ENCODE data around the gene EIF4G2.
"Not testable (repeated sequence)": the region's sequence is repeated elsewhere in the genome, so short reads cannot be mapped to it uniquely, and the experiment has no call there.

Gene EIF4G2

GRCh38 chr11:10846660-10847059 lies 37.9 kb upstream of the EIF4G2 start:
- H3K4me3 ChIP-seq (replicated peaks in 1 of 2; ENCODE audit: low read depth in 2 of 2, low read length in 2 of 2): no peak overlapping the region
- DNase-seq (ENCODE audit: low read depth in 2 of 2): no peak
- TF ChIP-seq CTCF (IDR thresholded peaks at IDR 0.05; ENCODE audit: low read depth, low read length): no peak

- no peak overlapping the region for H3K4me3 ChIP-seq (replicated peaks in 1 of 2; ENCODE audit: low read depth in 2 of 2, low read length in 2 of 2)
- TF ChIP-seq CTCF (IDR thresholded peaks at IDR 0.05; ENCODE audit: low read depth, low read length): no peak
- DNase-seq (ENCODE audit: low read depth in 2 of 2): no peak
Measured at GRCh38 chr11:10845589-10845988, 36.9 kb upstream of the EIF4G2 start.

GRCh38 chr11:10844796-10845195 lies 36.1 kb upstream of the EIF4G2 start:
- no peak overlapping the region for H3K4me3 ChIP-seq (replicated peaks in 1 of 2; ENCODE audit: low read depth in 2 of 2, low read length in 2 of 2)
- DNase-seq (ENCODE audit: low read depth in 2 of 2): no peak
- no peak for TF ChIP-seq CTCF (IDR thresholded peaks at IDR 0.05; ENCODE audit: low read depth, low read length)

- no peak for DNase-seq (ENCODE audit: low read depth in 2 of 2)
- no peak for TF ChIP-seq CTCF (IDR thresholded peaks at IDR 0.05; ENCODE audit: low read depth, low read length)
- no peak overlapping the region for H3K4me3 ChIP-seq (replicated peaks in 1 of 2; ENCODE audit: low read depth in 2 of 2, low read length in 2 of 2)
Measured at GRCh38 chr11:10844356-10844755, 35.6 kb upstream of the EIF4G2 start.

GRCh38 chr11:10838881-10839280 lies 30.2 kb upstream of the EIF4G2 start:
- DNase-seq (ENCODE audit: low read depth in 2 of 2): no peak
- no peak for TF ChIP-seq CTCF (IDR thresholded peaks at IDR 0.05; ENCODE audit: low read depth, low read length)
- no peak overlapping the region for H3K4me3 ChIP-seq (replicated peaks in 1 of 2; ENCODE audit: low read depth in 2 of 2, low read length in 2 of 2)

- H3K4me3 ChIP-seq (replicated peaks in 1 of 2; ENCODE audit: low read depth in 2 of 2, low read length in 2 of 2): no peak overlapping the region
- no peak for TF ChIP-seq CTCF (IDR thresholded peaks at IDR 0.05; ENCODE audit: low read depth, low read length)
Measured at GRCh38 chr11:10838083-10838482, 29.4 kb upstream of the EIF4G2 start.

GRCh38 chr11:10836884-10837283 lies 28.2 kb upstream of the EIF4G2 start:
- not testable (repeated sequence) for H3K4me3 ChIP-seq (replicated peaks in 1 of 2; ENCODE audit: low read depth in 2 of 2, low read length in 2 of 2); DNase-seq (ENCODE audit: low read depth in 2 of 2)

More at GRCh38 chr11:10838083-10838482, 29.4 kb upstream of the EIF4G2 start:
- DNase-seq (ENCODE audit: low read depth in 2 of 2): no peak

Data from cardiac fibroblast (primary cell).